Activated T-cell treated with anti-CD3 and anti-CD28 coated beads, Interleukin-2, amount 50 U/mL, for 24 hours (primary cell): ENCODE data around the gene BMERB1.
"Not testable (repeated sequence)": the region's sequence is repeated elsewhere in the genome, so short reads cannot be mapped to it uniquely, and the experiment has no call there.

Experiments used
- DNase-seq: peaks from one replicate; pipeline ENCODE4 v3.0.0-alpha.2; 2020
- H3K27ac Mint-ChIP-seq: 2 replicates; pipeline ENCODE4 v1.8.0; 2020; ENCODE audit warnings: mild to moderate bottlenecking, mixed read lengths
- H3K27me3 Mint-ChIP-seq: 2 replicates; pipeline ENCODE4 v1.8.0; 2020; ENCODE audit warnings: mixed read lengths
- H3K36me3 Mint-ChIP-seq: 2 replicates; pipeline ENCODE4 v1.8.0; 2020; ENCODE audit warnings: low read depth, mixed read lengths
- H3K4me1 Mint-ChIP-seq: 2 replicates; pipeline ENCODE4 v1.8.0; 2020; ENCODE audit warnings: low read depth, mixed read lengths
- H3K4me3 Mint-ChIP-seq: 2 replicates; pipeline ENCODE4 v1.8.0; 2020; ENCODE audit warnings: mild to moderate bottlenecking, moderate library complexity, mixed read lengths
- H3K9me3 Mint-ChIP-seq: 2 replicates; pipeline ENCODE4 v1.8.0; 2020; ENCODE audit warnings: mixed read lengths

The BMERB1 gene

GRCh38 chr16:15440852-15441251 is 6.5 kb downstream of the BMERB1 start:
- H3K27me3 Mint-ChIP-seq: peaks cover 7% of the 10 kb centered on the region
- no peaks in the 10 kb centered on the region for H3K36me3 Mint-ChIP-seq
- H3K4me3 Mint-ChIP-seq: no peak overlapping the region
- peaks cover 12% of the 10 kb centered on the region for H3K4me1 Mint-ChIP-seq
- H3K9me3 Mint-ChIP-seq: no peaks in the 10 kb centered on the region
- no peak overlapping the region for H3K27ac Mint-ChIP-seq
- no peak for DNase-seq

GRCh38 chr16:15442140-15442539 is 7.8 kb downstream of the BMERB1 start:
- H3K4me3 Mint-ChIP-seq, H3K27ac Mint-ChIP-seq, H3K9me3 Mint-ChIP-seq, H3K27me3 Mint-ChIP-seq, DNase-seq, H3K36me3 Mint-ChIP-seq: not testable (repeated sequence)
- peaks cover 10% of the 10 kb centered on the region for H3K4me1 Mint-ChIP-seq

GRCh38 chr16:15443753-15444152 is 9.4 kb downstream of the BMERB1 start:
- Mint-ChIP-seq H3K36me3 (no peaks in the 10 kb centered on the region), H3K27ac (no peak overlapping the region), H3K4me3 (no peak overlapping the region), H3K27me3 (no peaks in the 10 kb centered on the region), H3K9me3 (no peaks in the 10 kb centered on the region), H3K4me1 (peaks cover 10% of the 10 kb centered on the region)
- no peak for DNase-seq

GRCh38 chr16:15444264-15444663 is 9.9 kb downstream of the BMERB1 start:
- no peak overlapping the region for H3K27ac Mint-ChIP-seq
- no peak overlapping the region for H3K4me3 Mint-ChIP-seq
- H3K27me3 Mint-ChIP-seq: no peaks in the 10 kb centered on the region
- no peak for DNase-seq
- H3K36me3 Mint-ChIP-seq: no peaks in the 10 kb centered on the region
- no peaks in the 10 kb centered on the region for H3K9me3 Mint-ChIP-seq
- H3K4me1 Mint-ChIP-seq: peaks cover 8% of the 10 kb centered on the region

GRCh38 chr16:15445450-15445849 is 11.1 kb downstream of the BMERB1 start:
- H3K9me3 Mint-ChIP-seq: no peaks in the 10 kb centered on the region
- no peak for DNase-seq
- no peak overlapping the region for H3K27ac Mint-ChIP-seq
- no peaks in the 10 kb centered on the region for H3K36me3 Mint-ChIP-seq
- no peaks in the 10 kb centered on the region for H3K27me3 Mint-ChIP-seq
- peaks cover 3% of the 10 kb centered on the region for H3K4me1 Mint-ChIP-seq
- H3K4me3 Mint-ChIP-seq: no peak overlapping the region

GRCh38 chr16:15446901-15447300 is 12.5 kb downstream of the BMERB1 start:
- Mint-ChIP-seq H3K4me1 (no peaks in the 10 kb centered on the region), H3K27me3 (no peaks in the 10 kb centered on the region), H3K27ac (no peak overlapping the region), H3K4me3 (no peak overlapping the region), H3K36me3 (no peaks in the 10 kb centered on the region), H3K9me3 (no peaks in the 10 kb centered on the region)
- DNase-seq: no peak

- Mint-ChIP-seq H3K9me3 (no peaks in the 10 kb centered on the region), H3K27me3 (peaks cover 5% of the 10 kb centered on the region), H3K4me1 (no peaks in the 10 kb centered on the region), H3K27ac (no peak overlapping the region), H3K4me3 (no peak overlapping the region), H3K36me3 (no peaks in the 10 kb centered on the region)
- DNase-seq: no peak
Measured at GRCh38 chr16:15450624-15451023, 16.2 kb downstream of the BMERB1 start.

- DNase-seq: no peak
- no peak overlapping the region for H3K4me3 Mint-ChIP-seq
- no peaks in the 10 kb centered on the region for H3K36me3 Mint-ChIP-seq
- H3K27me3 Mint-ChIP-seq: peaks cover 5% of the 10 kb centered on the region
- H3K4me1 Mint-ChIP-seq: no peaks in the 10 kb centered on the region
- H3K27ac Mint-ChIP-seq: no peak overlapping the region
- no peaks in the 10 kb centered on the region for H3K9me3 Mint-ChIP-seq
Measured at GRCh38 chr16:15451098-15451731, 16.8 kb downstream of the BMERB1 start.

GRCh38 chr16:15452246-15452855 is 18.0 kb downstream of the BMERB1 start:
- no peak overlapping the region for H3K4me3 Mint-ChIP-seq
- peaks cover 5% of the 10 kb centered on the region for H3K27me3 Mint-ChIP-seq
- no peaks in the 10 kb centered on the region for H3K4me1 Mint-ChIP-seq
- no peak overlapping the region for H3K27ac Mint-ChIP-seq
- H3K36me3 Mint-ChIP-seq: no peaks in the 10 kb centered on the region
- DNase-seq: no peak
- no peaks in the 10 kb centered on the region for H3K9me3 Mint-ChIP-seq

- not testable (repeated sequence) for H3K27me3 Mint-ChIP-seq, H3K36me3 Mint-ChIP-seq, H3K9me3 Mint-ChIP-seq, H3K27ac Mint-ChIP-seq, H3K4me1 Mint-ChIP-seq, DNase-seq, H3K4me3 Mint-ChIP-seq
Measured at GRCh38 chr16:15453296-15453695, 18.9 kb downstream of the BMERB1 start.

GRCh38 chr16:15454933-15455332 is 20.5 kb downstream of the BMERB1 start:
- not testable (repeated sequence) for H3K36me3 Mint-ChIP-seq, H3K4me1 Mint-ChIP-seq, DNase-seq, H3K27me3 Mint-ChIP-seq, H3K27ac Mint-ChIP-seq, H3K4me3 Mint-ChIP-seq, H3K9me3 Mint-ChIP-seq

- Mint-ChIP-seq H3K4me1 (no peaks in the 10 kb centered on the region), H3K4me3 (no peak overlapping the region), H3K27ac (no peak overlapping the region), H3K36me3 (no peaks in the 10 kb centered on the region), H3K27me3 (peaks cover 5% of the 10 kb centered on the region), H3K9me3 (no peaks in the 10 kb centered on the region)
- no peak for DNase-seq
Measured at GRCh38 chr16:15457400-15457799, 23.0 kb downstream of the BMERB1 start.

GRCh38 chr16:15457958-15458357 is 23.6 kb downstream of the BMERB1 start:
- H3K27ac Mint-ChIP-seq: no peak overlapping the region
- H3K4me3 Mint-ChIP-seq: no peak overlapping the region
- no peaks in the 10 kb centered on the region for H3K9me3 Mint-ChIP-seq
- no peaks in the 10 kb centered on the region for H3K4me1 Mint-ChIP-seq
- H3K27me3 Mint-ChIP-seq: peaks cover 5% of the 10 kb centered on the region
- no peaks in the 10 kb centered on the region for H3K36me3 Mint-ChIP-seq
- DNase-seq: no peak

- no peaks in the 10 kb centered on the region for H3K36me3 Mint-ChIP-seq
- no peak for DNase-seq
- H3K27me3 Mint-ChIP-seq: no peaks in the 10 kb centered on the region
- H3K9me3 Mint-ChIP-seq: no peaks in the 10 kb centered on the region
- H3K27ac Mint-ChIP-seq: no peak overlapping the region
- H3K4me1 Mint-ChIP-seq: no peaks in the 10 kb centered on the region
- H3K4me3 Mint-ChIP-seq: no peak overlapping the region
Measured at GRCh38 chr16:15459791-15460190, 25.4 kb downstream of the BMERB1 start.

- no peak for DNase-seq
- no peaks in the 10 kb centered on the region for H3K9me3 Mint-ChIP-seq
- H3K36me3 Mint-ChIP-seq: no peaks in the 10 kb centered on the region
- H3K27me3 Mint-ChIP-seq: no peaks in the 10 kb centered on the region
- no peak overlapping the region for H3K27ac Mint-ChIP-seq
- no peaks in the 10 kb centered on the region for H3K4me1 Mint-ChIP-seq
- no peak overlapping the region for H3K4me3 Mint-ChIP-seq
Measured at GRCh38 chr16:15460601-15461000, 26.2 kb downstream of the BMERB1 start.

- Mint-ChIP-seq H3K4me3 (no peak overlapping the region), H3K27me3 (no peaks in the 10 kb centered on the region), H3K27ac (no peak overlapping the region), H3K9me3 (no peaks in the 10 kb centered on the region), H3K36me3 (no peaks in the 10 kb centered on the region), H3K4me1 (no peaks in the 10 kb centered on the region)
- DNase-seq: no peak
Measured at GRCh38 chr16:15461376-15461775, 27.0 kb downstream of the BMERB1 start.
